Measurements from ENCODE around the gene IP6K2. TPM values are rescaled to one million over a fixed set of nuclear protein-coding genes. Genes with fewer than 3 reads are reported as not detected.

IP6K2 gene
- total and polyA plus RNA-seq, 2 of the 13 experiments (the other 11 are each of a cell fraction or from before 2014, with no cell fraction given), result 85.5 to 112 TPM

DNA sequence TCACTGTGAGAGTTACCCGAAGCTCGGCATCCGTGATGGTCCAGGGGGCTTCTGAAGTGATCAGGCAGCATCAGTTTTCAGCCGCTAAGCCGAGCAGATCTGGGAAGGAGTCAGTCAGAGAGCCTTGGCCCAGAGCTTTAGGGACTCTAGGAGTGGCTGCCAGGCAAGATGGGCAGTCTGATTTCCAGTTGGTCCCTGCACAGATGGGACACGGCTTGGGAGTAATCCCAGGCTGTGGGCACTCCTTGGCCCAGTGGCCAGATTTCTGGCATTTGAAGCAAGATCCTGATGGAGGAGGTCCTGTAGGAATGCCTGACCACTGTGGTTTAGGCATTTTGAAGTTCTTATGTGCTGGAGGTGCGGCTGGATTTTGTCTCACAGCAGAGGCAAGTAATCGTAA lies 10.5 kb upstream of the IP6K2 start:
- WGBS (ENCODE audit: low lambda C conversion rate), result 78% methylated on average over 6 of the region's 8 CpGs
- Histone ChIP-seq H3K79me2 (ENCODE audit: insufficient read depth, low read length) (no peaks in the 10 kb centered on the region), H3K4me2 (ENCODE audit: low read depth, low read length) (no peak overlapping the region), H3K9me3 (ENCODE audit: low read length) (no peaks in the 10 kb centered on the region), H3K9ac (ENCODE audit: insufficient read depth, low read depth, low read length) (no peak overlapping the region), H4K20me1 (ENCODE audit: insufficient read depth, low read length) (no peaks in the 10 kb centered on the region), H3K4me3 (replicated peaks in 1 of 3; ENCODE audit: insufficient read depth in 1 of 3, low read depth in 2 of 3, low read length in 3 of 3) (no peak overlapping the region), H3K36me3 (replicated peaks in 1 of 2; ENCODE audit: control insufficient read depth in 1 of 2, insufficient read depth in 2 of 2, low read length in 2 of 2) (no peaks in the 10 kb centered on the region), H3K27me3 (ENCODE audit: control insufficient read depth in 1 of 2, insufficient read depth in 2 of 2, low read length in 2 of 2) (peaks cover 0 to 4% of the 10 kb centered on the region in 2 experiments; a peak in 1 of 5 replicates), H3K4me1 (ENCODE audit: insufficient read depth, low read length) (peaks cover 5% of the 10 kb centered on the region; the same call in 1 of the 2 replicates), H3K27ac (ENCODE audit: extremely low read length, insufficient read depth, low read length) (no peak overlapping the region), H2AFZ (ENCODE audit: low read length) (no peak overlapping the region)
- POLR2A ChIA-PET, result no interaction called here
- BruUV-seq (replicated peaks), result no TSS peak
- CTCF ChIA-PET (ENCODE audit: low intra/inter-chr PET ratio, low total read pairs), result no interaction called here
- FAIRE-seq, result no peak
- in situ Hi-C loops (cut with HindIII; ENCODE audit: extremely low pct_ligation_motif_present, low pct_unique_long_range_greater_than_20kb), result no loop called here
- TF ChIP-seq HMGA1 (CRISPR knock-in tag; conservative IDR thresholded peaks at IDR 0.05) (no peak), PCBP2 (optimal IDR thresholded peaks at IDR 0.05; ENCODE audit: low read depth, low read length, poor library complexity, severe bottlenecking) (no peak), ZNF816 (CRISPR knock-in tag; IDR thresholded peaks at IDR 0.05; ENCODE audit: borderline replicate concordance) (no peak), ZNF501 (CRISPR knock-in tag; IDR thresholded peaks at IDR 0.05) (no peak), ZMYM4 (CRISPR knock-in tag; IDR thresholded peaks at IDR 0.05) (no peak), REXO4 (CRISPR knock-in tag; IDR thresholded peaks at IDR 0.05; ENCODE audit: borderline replicate concordance) (no peak), NCOA5 (CRISPR knock-in tag; IDR thresholded peaks at IDR 0.05) (no peak), RORA (CRISPR knock-in tag; IDR thresholded peaks at IDR 0.05) (no peak), SRSF1 (optimal IDR thresholded peaks at IDR 0.05; ENCODE audit: low read depth, low read length) (no peak), ZNF235 (CRISPR knock-in tag; IDR thresholded peaks at IDR 0.05; ENCODE audit: borderline replicate concordance) (no peak), ZNF24 (IDR thresholded peaks at IDR 0.05) (no peak), HHEX (CRISPR knock-in tag; IDR thresholded peaks at IDR 0.05) (no peak), SNRNP70 (IDR thresholded peaks at IDR 0.05; ENCODE audit: low read depth, low read length) (no peak)
- TF ChIP-seq, protein P1, sequence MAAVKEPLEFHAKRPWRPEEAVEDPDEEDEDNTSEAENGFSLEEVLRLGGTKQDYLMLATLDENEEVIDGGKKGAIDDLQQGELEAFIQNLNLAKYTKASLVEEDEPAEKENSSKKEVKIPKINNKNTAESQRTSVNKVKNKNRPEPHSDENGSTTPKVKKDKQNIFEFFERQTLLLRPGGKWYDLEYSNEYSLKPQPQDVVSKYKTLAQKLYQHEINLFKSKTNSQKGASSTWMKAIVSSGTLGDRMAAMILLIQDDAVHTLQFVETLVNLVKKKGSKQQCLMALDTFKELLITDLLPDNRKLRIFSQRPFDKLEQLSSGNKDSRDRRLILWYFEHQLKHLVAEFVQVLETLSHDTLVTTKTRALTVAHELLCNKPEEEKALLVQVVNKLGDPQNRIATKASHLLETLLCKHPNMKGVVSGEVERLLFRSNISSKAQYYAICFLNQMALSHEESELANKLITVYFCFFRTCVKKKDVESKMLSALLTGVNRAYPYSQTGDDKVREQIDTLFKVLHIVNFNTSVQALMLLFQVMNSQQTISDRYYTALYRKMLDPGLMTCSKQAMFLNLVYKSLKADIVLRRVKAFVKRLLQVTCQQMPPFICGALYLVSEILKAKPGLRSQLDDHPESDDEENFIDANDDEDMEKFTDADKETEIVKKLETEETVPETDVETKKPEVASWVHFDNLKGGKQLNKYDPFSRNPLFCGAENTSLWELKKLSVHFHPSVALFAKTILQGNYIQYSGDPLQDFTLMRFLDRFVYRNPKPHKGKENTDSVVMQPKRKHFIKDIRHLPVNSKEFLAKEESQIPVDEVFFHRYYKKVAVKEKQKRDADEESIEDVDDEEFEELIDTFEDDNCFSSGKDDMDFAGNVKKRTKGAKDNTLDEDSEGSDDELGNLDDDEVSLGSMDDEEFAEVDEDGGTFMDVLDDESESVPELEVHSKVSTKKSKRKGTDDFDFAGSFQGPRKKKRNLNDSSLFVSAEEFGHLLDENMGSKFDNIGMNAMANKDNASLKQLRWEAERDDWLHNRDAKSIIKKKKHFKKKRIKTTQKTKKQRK (IDR thresholded peaks at IDR 0.05; ENCODE audit: low read length), result no peak
- TF ChIP-seq, protein P2, sequence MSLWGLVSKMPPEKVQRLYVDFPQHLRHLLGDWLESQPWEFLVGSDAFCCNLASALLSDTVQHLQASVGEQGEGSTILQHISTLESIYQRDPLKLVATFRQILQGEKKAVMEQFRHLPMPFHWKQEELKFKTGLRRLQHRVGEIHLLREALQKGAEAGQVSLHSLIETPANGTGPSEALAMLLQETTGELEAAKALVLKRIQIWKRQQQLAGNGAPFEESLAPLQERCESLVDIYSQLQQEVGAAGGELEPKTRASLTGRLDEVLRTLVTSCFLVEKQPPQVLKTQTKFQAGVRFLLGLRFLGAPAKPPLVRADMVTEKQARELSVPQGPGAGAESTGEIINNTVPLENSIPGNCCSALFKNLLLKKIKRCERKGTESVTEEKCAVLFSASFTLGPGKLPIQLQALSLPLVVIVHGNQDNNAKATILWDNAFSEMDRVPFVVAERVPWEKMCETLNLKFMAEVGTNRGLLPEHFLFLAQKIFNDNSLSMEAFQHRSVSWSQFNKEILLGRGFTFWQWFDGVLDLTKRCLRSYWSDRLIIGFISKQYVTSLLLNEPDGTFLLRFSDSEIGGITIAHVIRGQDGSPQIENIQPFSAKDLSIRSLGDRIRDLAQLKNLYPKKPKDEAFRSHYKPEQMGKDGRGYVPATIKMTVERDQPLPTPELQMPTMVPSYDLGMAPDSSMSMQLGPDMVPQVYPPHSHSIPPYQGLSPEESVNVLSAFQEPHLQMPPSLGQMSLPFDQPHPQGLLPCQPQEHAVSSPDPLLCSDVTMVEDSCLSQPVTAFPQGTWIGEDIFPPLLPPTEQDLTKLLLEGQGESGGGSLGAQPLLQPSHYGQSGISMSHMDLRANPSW (CRISPR knock-in tag; IDR thresholded peaks at IDR 0.05; ENCODE audit: borderline replicate concordance), result no peak
- TF ChIP-seq, protein P3, sequence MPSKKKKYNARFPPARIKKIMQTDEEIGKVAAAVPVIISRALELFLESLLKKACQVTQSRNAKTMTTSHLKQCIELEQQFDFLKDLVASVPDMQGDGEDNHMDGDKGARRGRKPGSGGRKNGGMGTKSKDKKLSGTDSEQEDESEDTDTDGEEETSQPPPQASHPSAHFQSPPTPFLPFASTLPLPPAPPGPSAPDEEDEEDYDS (CRISPR knock-in tag; IDR thresholded peaks at IDR 0.05), result no peak
- TF ChIP-seq, protein P4, sequence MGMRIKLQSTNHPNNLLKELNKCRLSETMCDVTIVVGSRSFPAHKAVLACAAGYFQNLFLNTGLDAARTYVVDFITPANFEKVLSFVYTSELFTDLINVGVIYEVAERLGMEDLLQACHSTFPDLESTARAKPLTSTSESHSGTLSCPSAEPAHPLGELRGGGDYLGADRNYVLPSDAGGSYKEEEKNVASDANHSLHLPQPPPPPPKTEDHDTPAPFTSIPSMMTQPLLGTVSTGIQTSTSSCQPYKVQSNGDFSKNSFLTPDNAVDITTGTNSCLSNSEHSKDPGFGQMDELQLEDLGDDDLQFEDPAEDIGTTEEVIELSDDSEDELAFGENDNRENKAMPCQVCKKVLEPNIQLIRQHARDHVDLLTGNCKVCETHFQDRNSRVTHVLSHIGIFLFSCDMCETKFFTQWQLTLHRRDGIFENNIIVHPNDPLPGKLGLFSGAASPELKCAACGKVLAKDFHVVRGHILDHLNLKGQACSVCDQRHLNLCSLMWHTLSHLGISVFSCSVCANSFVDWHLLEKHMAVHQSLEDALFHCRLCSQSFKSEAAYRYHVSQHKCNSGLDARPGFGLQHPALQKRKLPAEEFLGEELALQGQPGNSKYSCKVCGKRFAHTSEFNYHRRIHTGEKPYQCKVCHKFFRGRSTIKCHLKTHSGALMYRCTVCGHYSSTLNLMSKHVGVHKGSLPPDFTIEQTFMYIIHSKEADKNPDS (CRISPR knock-in tag; IDR thresholded peaks at IDR 0.05), result no peak
- no peak for ATAC-seq
- no peak for DNase-seq (ENCODE audit: low spot score)
- intact Hi-C loops (cut with micrococcal nuclease; ENCODE audit: unreplicated experiment), result no loop called here

All from HepG2 (cell line).